ENCODE data around the gene PAGR1. TPM values are rescaled to one million over a fixed set of nuclear protein-coding genes. Genes with fewer than 3 reads are reported as not detected.
"Not testable (repeated sequence)": the region's sequence is repeated elsewhere in the genome, so short reads cannot be mapped to it uniquely, and the experiment has no call there.

PAGR1 gene
- polyA plus RNA-seq, 1 donor = 27.8 TPM

DNA sequence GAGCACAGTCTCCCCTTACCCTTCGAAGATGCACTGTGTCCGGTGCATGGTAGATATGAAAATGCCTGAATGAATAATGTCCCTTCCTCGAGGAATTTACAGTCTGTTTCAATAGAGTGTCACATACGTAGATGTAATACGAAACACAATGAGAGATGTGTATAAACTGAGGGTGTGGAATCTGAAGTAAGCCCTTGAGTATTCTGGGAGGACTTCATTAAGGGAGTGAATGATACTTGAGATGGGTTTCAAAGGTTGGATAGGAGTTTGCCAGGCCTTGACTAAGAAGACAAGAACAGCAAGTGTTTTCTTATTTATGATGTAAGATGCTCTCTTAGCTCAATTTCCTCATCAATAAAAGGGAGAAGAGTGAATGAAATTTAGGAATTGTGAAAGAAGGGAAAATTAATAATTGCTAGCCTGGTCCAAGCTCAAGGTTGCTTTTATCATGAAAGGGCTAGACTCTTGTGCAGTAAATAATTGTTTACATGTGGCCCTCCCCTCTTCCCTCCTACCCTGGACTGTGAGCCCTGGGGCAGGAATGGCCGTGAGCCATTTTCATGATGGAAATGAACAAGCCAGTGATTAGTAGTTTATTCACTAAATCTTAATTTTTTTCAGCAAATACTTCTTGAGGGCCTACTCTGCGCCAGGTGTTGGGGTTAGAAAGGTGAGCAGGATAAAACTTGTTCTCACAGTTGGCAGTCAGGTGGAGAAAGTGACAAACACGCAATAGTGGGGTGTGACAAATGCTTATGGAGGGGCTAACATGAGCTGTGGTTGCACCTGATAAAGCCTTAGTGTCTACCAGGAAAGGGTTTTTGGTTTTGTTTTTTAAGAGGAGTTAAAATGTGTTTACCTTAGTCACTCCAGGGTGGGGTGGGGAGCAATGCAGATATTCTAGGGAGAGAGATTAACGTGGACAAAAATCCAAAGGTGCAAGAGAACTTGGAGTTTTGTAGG lies 23.8 kb upstream of the PAGR1 start:
- DNase-seq = no peak

DNA sequence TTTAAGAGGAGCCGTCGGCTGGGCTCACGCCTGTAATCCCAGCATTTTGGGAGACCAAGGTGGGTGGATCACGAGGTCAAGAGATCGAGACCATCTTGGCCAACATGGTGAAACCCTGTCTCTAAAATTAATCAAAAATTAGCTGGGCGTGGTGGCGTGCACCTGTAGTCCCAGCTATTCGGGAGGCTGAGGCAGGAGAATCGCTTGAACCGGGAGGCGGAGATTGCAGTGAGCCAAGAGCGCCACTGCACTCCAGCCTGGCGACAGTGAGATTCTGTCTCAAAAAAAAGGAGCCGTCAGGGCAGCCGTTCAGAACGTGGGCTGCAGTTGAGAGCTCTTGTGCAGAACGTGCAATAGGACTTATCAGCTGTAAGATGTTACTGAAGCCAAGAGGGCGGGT lies 22.8 kb upstream of the PAGR1 start:
- not testable (repeated sequence) for DNase-seq

DNA sequence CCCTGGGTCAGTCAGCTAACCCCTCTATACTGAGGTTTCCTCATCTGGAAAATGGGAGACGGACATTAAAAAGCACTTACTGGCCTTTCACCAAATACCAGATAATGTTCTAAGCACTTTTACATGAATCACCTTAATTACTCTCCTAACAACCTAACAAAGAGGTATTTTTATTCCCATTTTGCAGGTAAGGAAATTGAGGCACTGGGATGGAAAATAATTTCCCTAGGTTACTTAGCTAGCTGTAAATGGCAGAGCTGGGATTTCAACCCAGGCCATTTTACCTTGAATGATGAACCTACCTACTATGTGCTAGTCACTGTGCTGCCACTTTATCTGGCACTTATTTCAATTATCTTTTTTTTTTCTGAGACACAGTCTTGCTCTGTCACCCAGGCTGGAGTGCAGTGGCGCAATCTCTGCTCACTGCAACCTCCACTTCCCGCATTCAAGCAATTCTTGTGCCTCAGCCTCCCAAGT lies 21.7 kb upstream of the PAGR1 start:
- no peak for DNase-seq

DNA sequence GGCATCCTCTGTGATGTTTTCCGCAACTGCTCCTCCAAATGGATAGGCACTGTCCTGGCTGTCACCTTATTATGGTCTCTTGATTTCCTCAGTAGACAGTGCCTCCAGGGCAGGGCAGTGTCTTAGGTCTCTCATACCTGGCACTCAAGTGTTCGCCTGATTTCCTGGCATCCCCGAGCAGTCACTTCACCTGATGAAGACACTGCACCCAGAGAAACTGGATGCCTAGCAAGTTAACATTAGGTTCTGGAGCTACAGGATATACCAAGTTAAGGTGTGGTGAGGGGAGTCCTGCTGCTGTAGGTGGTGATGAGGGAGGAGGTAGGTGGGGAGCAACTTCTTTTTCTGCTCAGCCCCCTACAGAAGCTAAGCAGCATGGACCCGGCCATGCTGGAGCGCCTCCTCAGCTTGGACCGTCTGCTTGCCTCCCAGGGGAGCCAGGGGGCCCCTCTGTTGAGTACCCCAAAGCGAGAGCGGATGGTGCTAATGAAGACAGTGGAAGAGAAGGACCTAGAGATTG lies 13.5 kb upstream of the PAGR1 start:
- no peak for DNase-seq

DNA sequence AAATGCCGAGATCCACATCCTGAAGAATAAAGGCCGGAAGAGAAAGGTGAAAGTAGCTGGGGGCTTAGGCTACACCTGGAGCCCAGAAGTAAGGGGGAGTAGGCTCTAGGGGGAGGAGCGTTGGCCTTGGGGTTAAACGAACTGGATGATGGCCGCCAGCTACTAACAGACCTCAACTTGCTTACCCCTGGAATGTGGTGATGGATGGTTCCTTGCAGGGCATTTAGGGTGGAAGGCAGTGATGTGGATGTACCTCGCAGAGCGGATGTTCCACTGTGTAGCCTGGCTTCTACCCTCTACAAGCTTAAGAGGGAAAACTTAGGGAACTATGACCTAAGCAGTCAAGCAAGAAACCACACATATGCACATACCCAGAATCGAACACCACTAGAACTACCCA lies 11.9 kb upstream of the PAGR1 start:
- no peak for DNase-seq

DNA sequence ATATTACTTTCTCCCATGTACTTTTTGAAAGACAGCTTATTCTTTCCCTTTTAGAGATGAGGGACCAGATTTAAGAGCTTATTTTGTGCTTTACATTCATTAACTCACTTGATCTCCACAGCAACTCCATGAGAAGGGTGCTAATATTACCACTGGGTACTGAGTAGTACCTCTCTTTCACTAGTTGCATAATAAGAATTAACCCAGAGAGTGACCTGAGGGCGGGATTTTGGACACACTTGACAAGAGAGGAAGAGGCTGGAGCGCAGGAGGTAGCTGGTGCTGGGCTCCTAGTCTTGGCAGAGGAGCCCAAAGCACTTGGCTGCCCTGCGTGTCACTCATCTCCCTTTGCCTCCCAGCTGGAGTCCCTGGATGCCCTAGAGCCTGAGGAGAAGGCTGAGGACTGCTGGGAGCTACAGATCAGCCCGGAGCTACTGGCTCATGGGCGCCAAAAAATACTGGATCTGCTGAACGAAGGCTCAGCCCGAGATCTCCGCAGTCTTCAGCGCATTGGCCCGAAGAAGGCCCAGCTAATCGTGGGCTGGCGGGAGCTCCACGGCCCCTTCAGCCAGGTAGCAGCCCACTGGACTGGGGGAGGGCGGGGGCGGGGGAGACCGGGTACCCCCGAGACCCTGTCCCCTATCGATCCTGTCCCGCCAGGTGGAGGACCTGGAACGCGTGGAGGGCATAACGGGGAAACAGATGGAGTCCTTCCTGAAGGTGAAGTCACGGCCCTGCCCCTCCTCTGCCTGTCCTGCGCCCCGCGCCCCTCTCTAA lies 11.3 kb upstream of the PAGR1 start:
- DNase-seq = no peak

DNA sequence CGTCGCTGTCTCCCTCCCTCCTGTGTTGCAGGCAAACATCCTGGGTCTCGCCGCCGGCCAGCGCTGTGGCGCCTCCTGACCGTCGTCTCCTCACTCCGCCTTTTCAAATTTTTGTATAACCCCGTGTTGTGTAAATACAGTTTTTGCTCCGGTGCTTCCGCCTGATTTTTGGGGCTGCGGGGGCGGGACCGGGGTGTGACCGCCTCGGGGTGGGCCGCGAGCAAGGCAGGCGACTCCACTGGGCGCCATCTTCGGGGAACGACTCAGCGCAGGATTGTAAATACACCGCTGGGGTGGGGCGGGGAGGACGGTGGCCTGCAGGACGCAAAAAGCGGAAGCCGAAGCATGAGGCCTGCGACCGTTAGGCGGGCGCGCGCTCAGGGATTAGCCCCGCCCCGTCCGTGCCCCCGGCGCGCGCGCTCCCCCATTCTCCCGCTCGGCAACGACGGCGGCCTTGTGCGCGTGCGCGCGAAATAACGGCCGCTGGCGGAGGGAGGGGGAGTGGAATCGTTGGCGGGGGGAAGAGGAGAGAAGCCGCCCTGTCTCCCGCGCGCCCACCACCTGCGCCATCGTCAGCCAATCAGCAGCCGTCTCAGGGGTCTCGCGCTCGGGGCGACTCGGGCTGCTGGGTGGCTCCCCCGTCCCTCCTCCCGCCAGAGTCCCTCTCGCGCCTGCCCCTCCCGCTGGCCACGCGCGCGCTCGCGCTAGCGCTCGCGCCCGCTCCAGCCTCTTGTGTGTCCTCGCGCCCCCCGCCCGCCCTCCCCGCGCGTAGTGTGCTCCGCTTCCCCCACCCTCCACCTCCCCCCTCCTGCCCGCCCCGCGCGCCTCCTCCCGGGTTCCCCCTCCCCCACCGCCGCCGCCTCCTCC lies 10.5 kb upstream of the PAGR1 start:
- peak; percentile 96 for DNase-seq

DNA sequence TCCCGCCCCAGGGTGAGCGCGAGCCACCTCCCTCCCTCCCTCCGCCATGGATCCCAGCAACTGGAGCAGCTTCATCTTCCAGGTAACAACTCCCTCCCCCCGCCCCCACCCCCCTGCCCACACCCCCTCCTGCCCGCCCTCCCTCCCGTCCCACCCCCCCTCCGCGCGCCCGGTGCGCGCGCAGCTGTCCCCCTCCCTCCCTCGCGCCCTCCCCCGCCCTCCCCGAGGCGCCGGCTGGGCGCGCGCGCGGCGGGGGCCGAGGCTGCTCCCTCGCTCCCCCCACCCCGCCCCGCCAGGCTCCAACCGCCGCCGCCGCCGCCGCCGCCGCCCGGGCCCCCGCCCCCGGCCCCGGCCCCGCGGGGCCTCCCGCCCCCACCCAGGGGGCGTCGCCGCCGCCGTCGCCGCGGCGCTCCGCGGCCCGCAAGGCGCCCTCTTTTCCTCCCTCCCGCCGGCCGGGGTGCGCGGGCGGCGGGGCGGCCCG lies 9.8 kb upstream of the PAGR1 start, which contains the start of gene MAZ:
MAZ (plus strand) TSS at position 431 of the 481 bp plus-strand sequence. CDS start 173 bp downstream, outside the sequence.
- peak; percentile 87 for DNase-seq

DNA sequence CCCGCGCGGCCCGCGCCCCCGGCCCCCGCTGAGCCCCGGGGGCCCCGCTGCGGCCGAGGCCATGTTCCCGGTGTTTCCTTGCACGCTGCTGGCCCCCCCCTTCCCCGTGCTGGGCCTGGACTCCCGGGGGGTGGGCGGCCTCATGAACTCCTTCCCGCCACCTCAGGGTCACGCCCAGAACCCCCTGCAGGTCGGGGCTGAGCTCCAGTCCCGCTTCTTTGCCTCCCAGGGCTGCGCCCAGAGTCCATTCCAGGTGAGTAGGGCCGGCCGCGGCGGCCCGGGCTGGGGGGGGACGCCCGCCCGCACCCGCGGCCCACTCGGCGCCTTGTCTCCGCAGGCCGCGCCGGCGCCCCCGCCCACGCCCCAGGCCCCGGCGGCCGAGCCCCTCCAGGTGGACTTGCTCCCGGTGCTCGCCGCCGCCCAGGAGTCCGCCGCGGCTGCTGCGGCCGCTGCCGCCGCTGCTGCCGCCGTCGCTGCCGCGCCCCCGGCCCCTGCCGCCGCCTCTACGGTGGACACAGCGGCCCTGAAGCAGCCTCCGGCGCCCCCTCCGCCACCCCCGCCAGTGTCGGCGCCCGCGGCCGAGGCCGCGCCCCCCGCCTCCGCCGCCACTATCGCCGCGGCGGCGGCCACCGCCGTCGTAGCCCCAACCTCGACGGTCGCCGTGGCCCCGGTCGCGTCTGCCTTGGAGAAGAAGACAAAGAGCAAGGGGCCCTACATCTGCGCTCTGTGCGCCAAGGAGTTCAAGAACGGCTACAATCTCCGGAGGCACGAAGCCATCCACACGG lies 9.1 kb upstream of the PAGR1 start:
- DNase-seq = peak; percentile 67

DNA sequence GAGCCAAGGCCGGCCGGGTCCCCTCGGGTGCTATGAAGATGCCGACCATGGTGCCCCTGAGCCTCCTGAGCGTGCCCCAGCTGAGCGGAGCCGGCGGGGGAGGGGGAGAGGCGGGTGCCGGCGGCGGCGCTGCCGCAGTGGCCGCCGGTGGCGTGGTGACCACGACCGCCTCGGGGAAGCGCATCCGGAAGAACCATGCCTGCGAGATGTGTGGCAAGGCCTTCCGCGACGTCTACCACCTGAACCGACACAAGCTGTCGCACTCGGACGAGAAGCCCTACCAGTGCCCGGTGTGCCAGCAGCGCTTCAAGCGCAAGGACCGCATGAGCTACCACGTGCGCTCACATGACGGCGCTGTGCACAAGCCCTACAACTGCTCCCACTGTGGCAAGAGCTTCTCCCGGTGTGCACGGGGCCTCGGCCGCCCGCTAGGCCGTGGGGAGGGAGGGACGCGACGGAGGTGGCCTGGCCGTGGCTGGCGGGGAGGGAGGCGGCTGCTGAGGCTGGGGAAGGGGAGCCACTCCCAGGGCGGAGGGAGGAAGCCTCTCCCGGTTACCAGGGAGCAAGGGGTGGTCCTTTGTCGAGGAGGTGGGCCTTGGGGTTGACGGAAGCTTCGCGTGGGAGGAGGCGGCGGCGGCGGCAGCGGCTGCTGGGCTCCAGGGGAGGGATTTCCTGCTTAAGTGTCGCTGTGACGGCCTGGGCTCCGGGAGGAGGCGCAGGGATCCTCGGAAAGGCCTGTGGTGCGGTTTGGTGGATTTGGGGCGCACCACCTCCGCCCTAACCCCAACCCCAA lies 8.3 kb upstream of the PAGR1 start:
- DNase-seq = peak; percentile 87

DNA sequence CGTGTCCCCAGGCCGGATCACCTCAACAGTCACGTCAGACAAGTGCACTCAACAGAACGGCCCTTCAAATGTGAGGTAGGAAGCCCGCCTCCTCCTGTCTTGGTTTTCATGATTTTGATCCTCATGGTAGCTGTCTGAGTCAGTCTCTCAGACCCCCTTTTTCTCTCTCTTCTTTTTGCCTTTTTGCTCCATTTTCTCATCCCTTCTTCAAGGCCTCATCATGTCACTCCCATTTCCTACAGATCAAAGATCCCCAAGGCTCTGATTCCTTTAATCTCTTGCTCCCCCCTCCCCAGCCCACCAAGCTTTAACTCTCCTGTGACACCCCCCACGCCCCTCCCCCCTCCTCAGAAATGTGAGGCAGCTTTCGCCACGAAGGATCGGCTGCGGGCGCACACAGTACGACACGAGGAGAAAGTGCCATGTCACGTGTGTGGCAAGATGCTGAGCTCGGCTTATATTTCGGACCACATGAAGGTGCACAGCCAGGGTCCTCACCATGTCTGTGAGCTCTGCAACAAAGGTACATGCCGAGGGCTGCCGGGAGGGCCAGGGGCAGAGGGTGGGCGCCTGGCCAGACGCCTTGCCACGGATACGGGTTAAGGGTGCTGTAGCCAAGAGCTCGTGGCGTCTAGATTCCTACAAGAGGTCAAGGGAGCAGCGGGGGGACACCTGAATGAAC lies 7.6 kb upstream of the PAGR1 start:
- no peak for DNase-seq

DNA sequence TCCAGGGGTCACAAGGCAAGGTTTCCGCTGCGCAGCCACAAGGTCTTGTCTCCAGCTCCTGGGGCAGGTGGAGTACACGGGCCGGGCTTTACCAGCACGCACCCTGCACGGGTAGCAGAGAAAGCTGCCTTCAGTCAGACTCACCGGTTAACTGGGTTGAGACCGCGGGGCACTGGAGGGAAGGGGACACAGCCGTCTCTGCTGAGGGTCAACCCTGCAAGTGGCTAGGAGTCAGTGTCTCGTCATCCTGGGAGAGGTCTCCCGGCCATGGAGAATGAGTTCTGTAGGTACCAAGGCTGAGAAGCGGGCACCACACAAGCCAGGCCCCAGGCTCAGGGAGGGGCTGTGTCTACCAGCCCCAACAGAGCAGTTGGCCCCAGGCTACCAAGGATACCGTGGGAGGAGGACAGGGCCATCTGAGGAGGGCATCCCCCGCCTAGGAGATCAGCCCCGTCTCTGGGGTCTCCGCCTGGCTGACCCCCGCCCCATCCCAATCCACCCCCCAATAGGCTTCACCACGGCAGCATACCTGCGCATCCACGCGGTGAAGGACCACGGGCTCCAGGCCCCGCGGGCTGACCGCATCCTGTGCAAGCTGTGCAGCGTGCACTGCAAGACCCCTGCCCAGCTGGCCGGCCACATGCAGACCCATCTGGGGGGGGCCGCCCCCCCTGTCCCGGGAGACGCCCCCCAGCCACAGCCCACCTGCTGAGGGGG lies 6.8 kb upstream of the PAGR1 start:
- no peak for DNase-seq

DNA sequence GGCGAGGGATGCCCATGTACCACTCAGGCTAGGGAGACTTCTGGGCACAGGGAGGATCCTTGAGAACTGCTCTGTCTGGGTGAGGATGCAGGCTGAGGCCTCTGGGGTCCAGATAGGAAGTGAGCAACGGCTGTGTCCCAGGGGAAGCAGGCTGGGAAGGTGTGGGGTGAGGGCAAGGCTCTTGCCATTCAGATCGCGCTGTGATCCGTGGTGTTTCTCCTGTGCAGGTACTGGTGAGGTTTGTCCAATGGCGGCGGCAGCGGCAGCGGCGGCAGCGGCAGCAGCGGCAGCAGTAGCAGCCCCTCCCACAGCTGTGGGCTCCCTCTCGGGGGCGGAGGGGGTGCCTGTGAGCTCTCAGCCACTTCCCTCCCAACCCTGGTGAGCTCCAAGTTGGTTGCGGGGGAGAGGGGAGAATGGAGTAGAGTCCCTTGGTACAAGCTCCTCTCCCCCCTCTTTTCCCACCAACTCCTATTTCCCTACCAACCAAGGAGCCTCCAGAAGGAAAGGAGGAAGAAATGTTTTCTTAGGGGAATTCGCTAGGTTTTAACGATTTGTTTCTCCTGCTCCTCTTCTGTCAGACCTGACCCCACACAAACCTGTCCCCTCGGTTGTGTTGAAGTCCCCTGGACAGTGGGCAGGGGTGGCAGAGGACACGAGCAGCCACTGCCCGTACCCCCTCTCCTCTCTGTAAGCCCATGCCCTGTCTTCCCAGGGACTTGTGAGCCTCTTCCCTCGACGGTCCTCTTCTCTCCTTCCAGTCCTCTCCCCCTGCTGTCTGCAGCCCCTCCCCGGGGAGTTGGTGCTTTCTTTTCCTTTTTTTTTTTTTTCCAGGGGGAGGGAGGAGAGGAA lies 5.9 kb upstream of the PAGR1 start:
- DNase-seq = no peak

DNA sequence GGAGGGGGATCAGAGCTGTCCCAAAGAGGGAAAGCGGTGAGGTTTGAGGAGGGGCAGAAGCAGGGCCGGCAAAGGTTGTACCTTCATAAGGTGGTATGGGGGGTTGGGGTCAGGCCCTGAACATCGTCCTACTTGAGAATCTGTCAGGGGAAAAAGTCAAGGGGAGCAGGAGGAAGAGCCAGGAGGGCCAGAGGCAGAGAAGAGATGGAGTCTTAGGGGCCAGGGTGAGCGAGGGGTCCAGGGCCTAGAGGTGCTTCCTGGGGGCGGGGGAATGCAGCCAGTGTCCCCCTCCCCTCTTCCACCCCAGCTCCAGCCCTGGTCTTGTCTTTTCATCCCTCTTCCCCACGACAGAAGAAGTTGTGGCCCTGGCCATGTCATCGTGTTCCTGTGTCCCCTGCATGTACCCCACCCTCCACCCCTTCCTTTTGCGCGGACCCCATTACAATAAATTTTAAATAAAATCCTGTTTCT lies 5.2 kb upstream of the PAGR1 start:
- no peak for DNase-seq

DNA sequence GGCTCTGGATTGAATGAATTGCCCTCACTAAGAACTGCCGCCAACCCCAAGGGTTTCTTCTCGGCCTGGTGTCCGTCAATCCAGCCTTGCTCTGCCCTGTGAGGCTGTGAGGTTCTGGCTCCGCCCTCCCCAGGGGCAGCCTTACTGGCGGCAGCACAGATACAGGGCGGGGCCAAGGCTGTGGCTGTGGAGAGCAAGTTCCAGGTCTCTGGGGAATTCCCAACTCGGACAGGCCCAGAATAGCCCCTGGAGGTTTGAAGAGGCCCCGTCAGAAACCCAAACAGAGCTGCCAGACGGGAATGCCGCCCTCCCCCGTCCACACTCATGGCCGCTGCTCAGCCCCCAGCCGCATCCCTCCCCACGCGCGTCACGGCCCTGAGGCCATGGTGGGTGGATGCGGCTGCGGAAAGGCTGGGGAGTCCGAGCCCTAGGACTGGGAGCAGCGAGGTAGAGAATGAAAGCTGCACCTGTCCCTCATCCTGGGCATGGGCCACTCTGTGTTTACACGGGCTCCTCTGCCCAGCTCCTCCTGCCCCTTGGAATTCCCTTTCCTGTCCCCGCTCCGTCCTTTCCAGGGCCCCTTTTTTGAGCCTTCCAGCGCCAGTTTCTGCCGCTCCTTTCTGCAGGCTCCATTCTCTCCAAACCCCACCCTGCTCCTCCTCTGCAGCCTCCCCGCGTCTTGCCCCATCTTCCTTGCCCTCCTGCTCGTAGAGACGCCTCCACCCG lies 4.6 kb upstream of the PAGR1 start:
- DNase-seq = peak; percentile 84

DNA sequence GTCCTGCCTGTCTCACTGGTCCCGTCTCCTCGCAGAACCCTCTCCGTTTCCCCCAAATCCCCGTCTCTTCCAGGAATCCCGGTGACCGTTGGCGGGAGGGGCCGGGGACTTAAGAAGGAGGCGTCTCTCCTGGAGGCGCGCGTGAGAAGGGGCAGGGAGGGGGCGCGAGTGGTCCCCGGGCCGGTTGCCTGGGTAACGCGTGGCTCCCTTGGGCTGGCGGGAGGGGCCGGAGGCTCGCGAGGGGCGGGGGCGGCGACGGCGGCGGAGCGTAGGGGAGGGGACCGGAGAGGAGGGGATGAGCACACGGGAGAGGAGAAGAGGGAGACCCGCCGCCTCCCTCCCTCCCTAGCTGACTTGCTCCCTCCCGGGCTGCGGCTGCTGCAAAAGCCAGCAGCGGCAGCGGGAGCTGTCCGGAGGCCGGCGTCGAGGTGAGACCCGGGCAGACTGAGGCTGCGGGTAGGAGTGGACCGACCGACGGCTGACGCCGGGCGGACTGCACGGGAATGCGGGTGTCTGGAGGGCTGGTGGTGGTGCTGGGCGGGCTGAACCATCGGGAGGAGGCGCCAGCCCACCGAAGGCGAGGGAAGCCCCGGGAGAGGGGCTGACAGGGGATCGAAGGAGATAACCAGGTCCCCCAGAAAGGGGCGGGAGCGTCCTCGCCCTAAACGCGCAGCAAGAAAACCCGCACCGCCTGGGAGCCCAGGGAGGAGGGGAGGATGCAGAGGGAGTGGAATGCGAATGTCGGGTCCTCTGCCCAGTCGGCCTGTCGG lies 3.9 kb upstream of the PAGR1 start, which contains the start of gene PRRT2:
PRRT2 (plus strand) TSS at position 298 of the 770 bp plus-strand sequence. CDS start 862 bp downstream, outside the sequence.
- DNase-seq = peak; percentile 84

Measured in hindlimb muscle (tissue), 1 donor.